Liver (tissue), 9 donors: Measurements from ENCODE around the gene BNC2. TPM values are rescaled to one million over a fixed set of nuclear protein-coding genes. Genes with fewer than 3 reads are reported as not detected.

ENCODE experiments used
- DNase-seq: peaks from one replicate; pipeline ENCODE4 v3.0.0-alpha.2; 2017; ENCODE audit warnings: low spot score
- H3K27ac ChIP-seq, 2 donors: one replicate each; pipeline ENCODE4 v1.7.0; 2013; ENCODE audit warnings: inconsistent platforms in 2 of 2, low read length in 2 of 2, control low read depth in 1 of 2, low read depth in 1 of 2, mild to moderate bottlenecking in 1 of 2
- H3K27me3 ChIP-seq, 4 donors: one replicate each; pipeline versions ENCODE4 v1.6.1 to v1.7.0; 2013; ENCODE audit warnings: low read length in 3 of 4, inconsistent platforms in 1 of 4, mild to moderate bottlenecking in 1 of 4, moderate library complexity in 1 of 4; ENCODE audit not compliant: control insufficient read depth in 4 of 4, insufficient read depth in 4 of 4
- H3K36me3 ChIP-seq, 4 donors: one replicate each; pipeline versions ENCODE4 v1.6.1 to v1.7.0; 2013; ENCODE audit warnings: low read length in 3 of 4, mild to moderate bottlenecking in 3 of 4, low read depth in 1 of 4, moderate library complexity in 1 of 4; ENCODE audit not compliant: control insufficient read depth in 4 of 4, insufficient read depth in 3 of 4
- H3K4me1 ChIP-seq, 4 donors: one replicate each; pipeline versions ENCODE4 v1.6.1 to v1.7.0; 2013; ENCODE audit warnings: low read length in 3 of 4, mild to moderate bottlenecking in 3 of 4, moderate library complexity in 1 of 4; ENCODE audit not compliant: control insufficient read depth in 4 of 4, insufficient read depth in 4 of 4
- H3K4me3 ChIP-seq, 3 donors: one replicate each; pipeline versions ENCODE4 v1.6.1 to v1.7.0; 2013; ENCODE audit warnings: low read length in 3 of 3, control low read depth in 1 of 3, low read depth in 1 of 3, mild to moderate bottlenecking in 1 of 3
- H3K9ac ChIP-seq, 2 donors: one replicate each; pipeline ENCODE4 v1.7.0; 2013; ENCODE audit warnings: low read length in 2 of 2, mild to moderate bottlenecking in 2 of 2, moderate library complexity in 2 of 2, control low read depth in 1 of 2, low read depth in 1 of 2
- H3K9me3 ChIP-seq, 4 donors: one replicate each; pipeline versions ENCODE4 v1.6.1 to v1.7.0; 2013; ENCODE audit warnings: low read length in 3 of 4; ENCODE audit not compliant: control insufficient read depth in 4 of 4
- CTCF ChIP-seq: fragments of 150-350 bp; IDR thresholded peaks from 2 replicates; pipeline ENCODE4 v1.5.1; 2017; ENCODE audit warnings: improper control_type of control experiment, low read depth, low read length; ENCODE audit not compliant: missing input control
- EGR1 ChIP-seq, 2 donors: IDR thresholded peaks; 2 replicates each; pipeline ENCODE4 v1.6.1; 2016 to 2018; ENCODE audit warnings: antibody characterized with exemption in 2 of 2, low read depth in 2 of 2
- FOXA1 ChIP-seq: IDR thresholded peaks from 2 replicates; pipeline ENCODE4 v1.6.1; 2016; ENCODE audit warnings: antibody characterized with exemption
- FOXA2 ChIP-seq: IDR thresholded peaks from 2 replicates; pipeline ENCODE4 v1.6.1; 2016; ENCODE audit warnings: antibody characterized with exemption
- GABPA ChIP-seq, 2 donors: IDR thresholded peaks in 1 of 2; conservative IDR thresholded peaks in 1 of 2; 2 replicates each; pipeline ENCODE4 v1.6.1; 2016; ENCODE audit warnings: antibody characterized with exemption in 2 of 2, mild to moderate bottlenecking in 1 of 2, moderate library complexity in 1 of 2
- HNF4A ChIP-seq, 2 donors: conservative IDR thresholded peaks; 2 replicates each; pipeline ENCODE4 v1.6.1; 2016; ENCODE audit warnings: antibody characterized with exemption in 2 of 2, mild to moderate bottlenecking in 2 of 2
- HNF4G ChIP-seq: IDR thresholded peaks from 2 replicates; pipeline ENCODE4 v1.6.1; 2016; ENCODE audit warnings: antibody characterized with exemption
- JUND ChIP-seq, 2 donors: IDR thresholded peaks; 2 replicates each; pipeline ENCODE4 v1.6.1; 2016; ENCODE audit warnings: antibody characterized with exemption in 2 of 2
- NR2F2 ChIP-seq: IDR thresholded peaks from 2 replicates; pipeline ENCODE4 v1.6.1; 2016; ENCODE audit warnings: antibody characterized with exemption
- RAD21 ChIP-seq, 2 donors: IDR thresholded peaks; 2 replicates each; pipeline ENCODE4 v1.6.1; 2016; ENCODE audit warnings: antibody characterized with exemption in 2 of 2, mild to moderate bottlenecking in 2 of 2
- REST ChIP-seq: IDR thresholded peaks from 2 replicates; pipeline ENCODE4 v1.6.1; 2016; ENCODE audit warnings: antibody characterized with exemption, mild to moderate bottlenecking
- RXRA ChIP-seq, 2 donors: IDR thresholded peaks; 2 replicates each; pipeline ENCODE4 v1.6.1; 2017 to 2018; ENCODE audit warnings: antibody characterized with exemption in 2 of 2, mild to moderate bottlenecking in 1 of 2
- SP1 ChIP-seq: IDR thresholded peaks from 2 replicates; pipeline ENCODE4 v1.6.1; 2018; ENCODE audit warnings: antibody characterized with exemption, mild to moderate bottlenecking
- TAF1 ChIP-seq: conservative IDR thresholded peaks from 2 replicates; pipeline ENCODE4 v1.6.1; 2016; ENCODE audit warnings: antibody characterized with exemption, mild to moderate bottlenecking
- YY1 ChIP-seq: IDR thresholded peaks from 2 replicates; pipeline ENCODE4 v1.6.1; 2016; ENCODE audit warnings: antibody characterized with exemption, mild to moderate bottlenecking
- ZBTB33 ChIP-seq: IDR thresholded peaks from 2 replicates; pipeline ENCODE4 v1.6.1; 2016; ENCODE audit warnings: antibody characterized with exemption
- WGBS: extraction: QIAGEN DNeasy Blood & Tissue Kit; methylation state at CpG from one replicate; pipeline ENCODE4 v1.1.7; 2013; 5-methylcytosine and 5-hydroxymethylcytosine counted together
- polyA plus RNA-seq, 2 donors: library from polyadenylated mRNA; stranded (reverse) in 1 of 2; unstranded in 1 of 2; fragments of 200-250 nt in 1 of 2; fragments of >200 nt in 1 of 2; fragmentation: Nextera tagmentation in 1 of 2; extraction: Ambion mirVana in 1 of 2; gene quantifications; one replicate each; pipeline versions ENCODE4 v1.2.1 to v1.2.3, GENCODE V29; 2013 to 2015
- total RNA-seq, 2 donors: library from RNA; depleted of rRNA; stranded (reverse); fragments of >200 nt; gene quantifications; one replicate each; pipeline ENCODE4 v1.2.3, GENCODE V29; 2014
- TF ChIP-seq, protein P1 (sequence below): IDR thresholded peaks from 2 replicates; pipeline ENCODE4 v1.6.1; 2016; ENCODE audit warnings: antibody characterized with exemption
- TF ChIP-seq, protein P2 (sequence below): IDR thresholded peaks from 2 replicates; pipeline ENCODE4 v1.6.1; 2016; ENCODE audit warnings: antibody characterized with exemption
- donor health status: healthy.
- donor health status: healthy.
- donor health status: healthy.
- donor health status: healthy.
- donor health status: healthy.

BNC2 gene
- total and polyA plus RNA-seq, 4 donors = 0.07 to 0.67 (median 0.08) TPM

GRCh38 chr9:16398691-16399090, 471.8 kb downstream of the BNC2 start:
- Histone ChIP-seq H3K4me1 (no peaks in the 10 kb centered on the region), H3K9ac (no peak overlapping the region), H3K27ac (no peak overlapping the region), H3K9me3 (no peaks in the 10 kb centered on the region), H3K36me3 (no peaks in the 10 kb centered on the region), H3K4me3 (no peak overlapping the region), H3K27me3 (no peaks in the 10 kb centered on the region)
- no peak for TF ChIP-seq CTCF
- TF ChIP-seq, protein P1, sequence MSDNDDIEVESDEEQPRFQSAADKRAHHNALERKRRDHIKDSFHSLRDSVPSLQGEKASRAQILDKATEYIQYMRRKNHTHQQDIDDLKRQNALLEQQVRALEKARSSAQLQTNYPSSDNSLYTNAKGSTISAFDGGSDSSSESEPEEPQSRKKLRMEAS = no peak
- no peak for TF ChIP-seq JUND (IDR thresholded peaks at IDR 0.05)
- TF ChIP-seq YY1 = no peak
- TF ChIP-seq NR2F2 = no peak
- TF ChIP-seq HNF4A (conservative IDR thresholded peaks at IDR 0.05) = no peak
- TF ChIP-seq FOXA2 = no peak
- TF ChIP-seq RXRA (IDR thresholded peaks at IDR 0.05) = no peak
- TF ChIP-seq ZBTB33 = no peak
- no peak for TF ChIP-seq FOXA1
- TF ChIP-seq TAF1 = no peak
- no peak for TF ChIP-seq SP1
- no peak for TF ChIP-seq REST
- TF ChIP-seq HNF4G = no peak
- TF ChIP-seq GABPA (IDR thresholded peaks at IDR 0.05 in 1 of 2, conservative IDR thresholded peaks at IDR 0.05 in 1 of 2) = no peak
- TF ChIP-seq RAD21 (IDR thresholded peaks at IDR 0.05) = no peak
- TF ChIP-seq EGR1 (IDR thresholded peaks at IDR 0.05; ENCODE audit: low read depth in 2 of 2) = no peak
- TF ChIP-seq, protein P2, sequence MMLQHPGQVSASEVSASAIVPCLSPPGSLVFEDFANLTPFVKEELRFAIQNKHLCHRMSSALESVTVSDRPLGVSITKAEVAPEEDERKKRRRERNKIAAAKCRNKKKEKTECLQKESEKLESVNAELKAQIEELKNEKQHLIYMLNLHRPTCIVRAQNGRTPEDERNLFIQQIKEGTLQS = no peak
- no peak for DNase-seq
- WGBS = 79% methylated on average over 3 of the region's 3 CpGs

GRCh38 chr9:16396389-16396788, 474.1 kb downstream of the BNC2 start:
- H3K36me3 ChIP-seq = no peaks in the 10 kb centered on the region
- H3K9me3 ChIP-seq = no peaks in the 10 kb centered on the region
- no peak for DNase-seq
- no peak overlapping the region for H3K4me3 ChIP-seq
- H3K27me3 ChIP-seq = no peaks in the 10 kb centered on the region
- H3K9ac ChIP-seq = no peak overlapping the region
- 92% methylated on average over 4 of the region's 4 CpGs for WGBS
- no peak overlapping the region for H3K27ac ChIP-seq
- no peaks in the 10 kb centered on the region for H3K4me1 ChIP-seq
- TF ChIP-seq, protein P1 = no peak
- no peak for TF ChIP-seq RAD21 (IDR thresholded peaks at IDR 0.05)
- no peak for TF ChIP-seq TAF1
- no peak for TF ChIP-seq HNF4G
- TF ChIP-seq CTCF = no peak
- TF ChIP-seq SP1 = no peak
- TF ChIP-seq REST = no peak
- no peak for TF ChIP-seq FOXA2
- TF ChIP-seq GABPA (IDR thresholded peaks at IDR 0.05 in 1 of 2, conservative IDR thresholded peaks at IDR 0.05 in 1 of 2) = no peak
- no peak for TF ChIP-seq HNF4A (conservative IDR thresholded peaks at IDR 0.05)
- TF ChIP-seq RXRA (IDR thresholded peaks at IDR 0.05) = no peak
- TF ChIP-seq YY1 = no peak
- TF ChIP-seq FOXA1 = no peak
